ENCODE measurements around the gene GNB1L.

The GNB1L gene

GRCh38 chr22:19806213-19807160 lies 48.2 kb downstream of the GNB1L start:
- no peak for ATAC-seq

DNA sequence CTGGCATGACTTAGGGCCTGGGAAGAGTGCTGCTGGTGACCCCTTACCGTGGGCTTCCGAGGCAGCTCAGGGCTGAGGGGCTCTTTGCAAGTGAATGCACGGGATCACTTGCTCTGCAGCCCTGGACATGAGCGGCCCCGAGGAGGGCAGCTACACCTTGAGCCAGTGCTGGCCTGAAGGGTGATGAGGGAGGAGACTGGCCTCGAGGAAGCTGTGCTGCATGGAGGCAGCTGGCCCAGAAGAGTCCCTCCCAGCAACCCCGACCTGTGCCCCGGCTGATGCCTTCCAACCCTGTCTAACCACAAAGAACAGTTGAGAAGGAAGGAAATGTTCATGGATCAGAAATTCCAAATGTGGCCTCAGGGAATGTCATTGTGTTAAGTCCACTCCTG lies 48.9 kb downstream of the GNB1L start:
- no peak for ATAC-seq
- TF ChIP-seq TCF4 (CRISPR knock-in tag; IDR thresholded peaks at IDR 0.05; ENCODE audit: borderline replicate concordance) (no peak), OSR1 (CRISPR knock-in tag; IDR thresholded peaks at IDR 0.05) (no peak)

More at GRCh38 chr22:19806213-19807160, 48.2 kb downstream of the GNB1L start:
- TF ChIP-seq ZFP3 (CRISPR knock-in tag; IDR thresholded peaks at IDR 0.05) (peak; percentile 78), ZNF70 (CRISPR knock-in tag; IDR thresholded peaks at IDR 0.05) (no peak)

DNA sequence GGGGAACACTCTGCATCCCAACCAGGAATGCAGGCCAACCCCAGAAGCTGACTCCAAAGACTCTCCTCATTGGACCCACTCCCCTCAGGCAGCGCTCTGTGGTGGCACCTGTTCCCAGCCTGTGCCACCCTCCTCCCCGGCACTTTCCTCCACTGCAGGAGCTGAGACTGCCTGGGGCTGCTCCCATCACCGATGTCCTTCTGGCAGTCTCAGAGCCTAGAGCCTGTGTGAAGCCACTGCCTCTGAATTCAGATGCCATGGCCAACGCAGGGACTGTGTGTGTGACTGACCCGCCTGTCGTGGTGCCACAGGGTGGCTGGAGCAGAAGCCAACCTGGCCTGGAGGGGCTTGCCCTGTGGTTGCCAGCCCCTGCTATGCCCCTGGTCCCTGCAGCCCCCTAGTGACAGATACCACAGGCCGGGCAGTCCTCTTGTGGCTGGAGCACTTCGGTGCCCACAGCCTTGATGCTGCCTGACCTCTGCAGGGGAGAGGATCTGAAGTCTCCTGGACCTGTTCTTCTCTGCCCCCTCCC lies 50.9 kb downstream of the GNB1L start:
- no peak for ATAC-seq
- TF ChIP-seq ZC3H10 (CRISPR knock-in tag; IDR thresholded peaks at IDR 0.05) (no peak), POU6F1 (CRISPR knock-in tag; IDR thresholded peaks at IDR 0.05; ENCODE audit: borderline replicate concordance, low read depth) (no peak), ZNF70 (CRISPR knock-in tag; IDR thresholded peaks at IDR 0.05) (no peak), ESRRG (CRISPR knock-in tag; IDR thresholded peaks at IDR 0.05) (no peak), ZNF8 (CRISPR knock-in tag; IDR thresholded peaks at IDR 0.05) (no peak), BACH2 (CRISPR knock-in tag; IDR thresholded peaks at IDR 0.05; ENCODE audit: borderline replicate concordance) (no peak), OSR1 (CRISPR knock-in tag; IDR thresholded peaks at IDR 0.05) (no peak), CSDC2 (CRISPR knock-in tag; IDR thresholded peaks at IDR 0.05) (no peak), RARB (CRISPR knock-in tag; IDR thresholded peaks at IDR 0.05) (no peak), PPARA (CRISPR knock-in tag; IDR thresholded peaks at IDR 0.05; ENCODE audit: borderline replicate concordance) (no peak), ZFP30 (CRISPR knock-in tag; IDR thresholded peaks at IDR 0.05) (no peak), ISL1 (CRISPR knock-in tag; IDR thresholded peaks at IDR 0.05) (no peak), SNAI2 (CRISPR knock-in tag; IDR thresholded peaks at IDR 0.05) (no peak)

DNA sequence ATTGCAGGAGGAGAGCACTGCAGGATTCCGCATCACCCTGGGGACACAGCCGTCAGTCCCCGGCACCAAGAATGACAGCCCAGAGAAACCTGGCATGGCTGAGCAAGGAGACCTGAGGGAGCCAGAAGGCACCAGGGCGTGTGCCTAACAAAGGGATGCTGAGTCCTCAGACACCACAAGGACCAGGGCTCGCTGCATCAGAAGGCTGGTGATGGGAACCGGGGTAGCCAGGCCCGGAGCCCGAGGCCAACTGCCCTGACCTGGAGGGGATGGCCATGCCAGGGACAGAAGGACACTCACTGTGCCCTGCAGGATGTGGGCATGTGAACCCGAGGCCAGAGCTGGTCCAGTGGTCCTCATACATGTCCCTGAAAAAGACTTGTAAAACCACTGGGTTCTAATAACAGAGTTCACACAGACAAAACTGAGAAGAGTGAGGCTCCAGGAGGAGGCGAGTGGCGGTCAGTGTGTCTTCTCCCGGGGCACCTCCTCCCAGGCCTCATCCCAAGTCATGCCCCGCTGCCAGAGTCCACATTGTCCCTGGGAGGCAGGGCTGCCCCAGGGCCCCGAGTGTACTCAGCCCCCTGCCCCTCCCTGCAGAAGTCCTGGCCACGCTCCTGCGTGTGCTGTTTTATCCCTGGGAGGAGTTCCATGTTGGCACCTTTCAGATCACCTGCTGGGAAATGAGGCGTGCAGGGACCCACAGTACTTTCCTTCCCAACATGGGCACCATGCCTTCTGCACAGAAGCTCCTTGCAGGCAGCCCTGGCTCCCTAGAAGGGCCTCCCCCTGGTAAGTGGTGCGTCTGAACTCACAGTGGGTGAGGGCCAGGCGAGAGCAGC lies 51.6 kb downstream of the GNB1L start:
- ATAC-seq: no peak
- TF ChIP-seq ZNF565 (CRISPR knock-in tag; conservative IDR thresholded peaks at IDR 0.05; ENCODE audit: low read depth): no peak
- no peak for TF ChIP-seq BACH2 (CRISPR knock-in tag; IDR thresholded peaks at IDR 0.05; ENCODE audit: borderline replicate concordance)
- no peak for TF ChIP-seq TCF4 (CRISPR knock-in tag; IDR thresholded peaks at IDR 0.05; ENCODE audit: borderline replicate concordance)
- no peak for TF ChIP-seq ZNF8 (CRISPR knock-in tag; IDR thresholded peaks at IDR 0.05)
- TF ChIP-seq ZFP3 (CRISPR knock-in tag; IDR thresholded peaks at IDR 0.05): no peak
- no peak for TF ChIP-seq GLIS3 (CRISPR knock-in tag; IDR thresholded peaks at IDR 0.05)
- TF ChIP-seq RARB (CRISPR knock-in tag; IDR thresholded peaks at IDR 0.05): no peak
- no peak for TF ChIP-seq CSDC2 (CRISPR knock-in tag; IDR thresholded peaks at IDR 0.05)
- TF ChIP-seq ISL1 (CRISPR knock-in tag; IDR thresholded peaks at IDR 0.05): no peak
- no peak for TF ChIP-seq POU6F1 (CRISPR knock-in tag; IDR thresholded peaks at IDR 0.05; ENCODE audit: borderline replicate concordance, low read depth)
- TF ChIP-seq ZNF70 (CRISPR knock-in tag; IDR thresholded peaks at IDR 0.05): no peak
- no peak for TF ChIP-seq SNAI2 (CRISPR knock-in tag; IDR thresholded peaks at IDR 0.05)
- TF ChIP-seq CREB5 (CRISPR knock-in tag; IDR thresholded peaks at IDR 0.05; ENCODE audit: low read depth): no peak
- TF ChIP-seq PATZ1 (CRISPR knock-in tag; IDR thresholded peaks at IDR 0.05; ENCODE audit: borderline replicate concordance): no peak
- TF ChIP-seq, protein P1, sequence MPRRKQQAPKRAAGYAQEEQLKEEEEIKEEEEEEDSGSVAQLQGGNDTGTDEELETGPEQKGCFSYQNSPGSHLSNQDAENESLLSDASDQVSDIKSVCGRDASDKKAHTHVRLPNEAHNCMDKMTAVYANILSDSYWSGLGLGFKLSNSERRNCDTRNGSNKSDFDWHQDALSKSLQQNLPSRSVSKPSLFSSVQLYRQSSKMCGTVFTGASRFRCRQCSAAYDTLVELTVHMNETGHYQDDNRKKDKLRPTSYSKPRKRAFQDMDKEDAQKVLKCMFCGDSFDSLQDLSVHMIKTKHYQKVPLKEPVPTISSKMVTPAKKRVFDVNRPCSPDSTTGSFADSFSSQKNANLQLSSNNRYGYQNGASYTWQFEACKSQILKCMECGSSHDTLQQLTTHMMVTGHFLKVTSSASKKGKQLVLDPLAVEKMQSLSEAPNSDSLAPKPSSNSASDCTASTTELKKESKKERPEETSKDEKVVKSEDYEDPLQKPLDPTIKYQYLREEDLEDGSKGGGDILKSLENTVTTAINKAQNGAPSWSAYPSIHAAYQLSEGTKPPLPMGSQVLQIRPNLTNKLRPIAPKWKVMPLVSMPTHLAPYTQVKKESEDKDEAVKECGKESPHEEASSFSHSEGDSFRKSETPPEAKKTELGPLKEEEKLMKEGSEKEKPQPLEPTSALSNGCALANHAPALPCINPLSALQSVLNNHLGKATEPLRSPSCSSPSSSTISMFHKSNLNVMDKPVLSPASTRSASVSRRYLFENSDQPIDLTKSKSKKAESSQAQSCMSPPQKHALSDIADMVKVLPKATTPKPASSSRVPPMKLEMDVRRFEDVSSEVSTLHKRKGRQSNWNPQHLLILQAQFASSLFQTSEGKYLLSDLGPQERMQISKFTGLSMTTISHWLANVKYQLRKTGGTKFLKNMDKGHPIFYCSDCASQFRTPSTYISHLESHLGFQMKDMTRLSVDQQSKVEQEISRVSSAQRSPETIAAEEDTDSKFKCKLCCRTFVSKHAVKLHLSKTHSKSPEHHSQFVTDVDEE (CRISPR knock-in tag; IDR thresholded peaks at IDR 0.05): no peak
- TF ChIP-seq ESRRG (CRISPR knock-in tag; IDR thresholded peaks at IDR 0.05): no peak
- TF ChIP-seq PPARA (CRISPR knock-in tag; IDR thresholded peaks at IDR 0.05; ENCODE audit: borderline replicate concordance): no peak
- TF ChIP-seq OSR1 (CRISPR knock-in tag; IDR thresholded peaks at IDR 0.05): no peak

Measured in SK-N-SH treated with all-trans-retinoic acid at 6 μM for 48 hours (cell line).